Right hindlimb (tissue), 1 donor: ENCODE data around the gene TARBP1.

Experiments used
- DNase-seq: peaks from one replicate; pipeline ENCODE4 v3.0.0-alpha.2; 2018

Gene TARBP1

DNA sequence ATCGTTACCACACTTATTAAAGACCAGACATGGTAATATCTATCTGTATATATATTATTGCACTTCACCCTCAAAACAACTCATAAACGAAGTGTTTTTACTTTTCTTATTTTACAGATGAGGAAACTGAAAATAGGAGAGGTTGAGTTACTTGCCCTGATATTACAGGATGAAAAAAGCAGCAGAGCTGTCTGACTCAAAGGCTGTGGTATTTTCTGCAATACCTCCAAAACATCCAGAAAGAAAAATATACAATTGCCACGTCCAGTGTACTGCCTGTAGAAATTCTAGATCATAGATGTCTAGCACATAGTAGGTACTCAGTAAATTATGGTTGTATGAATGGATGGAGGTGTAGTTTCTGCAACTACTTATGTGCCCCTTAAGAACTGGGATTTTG lies 5.2 kb upstream of the TARBP1 start:
- DNase-seq, result no peak

DNA sequence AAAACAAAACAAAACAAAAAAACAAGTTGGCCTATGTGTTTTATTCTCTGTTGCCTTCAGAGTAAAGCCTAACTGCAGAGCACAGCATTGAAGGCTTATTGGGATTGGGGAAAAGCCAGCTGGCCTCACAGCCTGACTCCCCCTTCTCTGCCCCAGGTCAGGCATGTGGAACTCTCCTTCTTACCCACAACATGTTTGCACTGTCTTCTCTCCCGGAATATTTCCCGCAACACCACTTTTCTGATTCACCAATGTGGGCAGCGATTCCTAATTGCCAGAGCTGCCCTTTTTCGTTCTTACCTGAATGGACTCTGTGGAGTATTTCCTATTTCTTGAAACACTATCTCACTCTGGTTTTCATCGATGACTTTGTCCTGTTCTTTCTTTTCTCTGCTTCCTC lies 2.8 kb upstream of the TARBP1 start:
- DNase-seq, result no peak

DNA sequence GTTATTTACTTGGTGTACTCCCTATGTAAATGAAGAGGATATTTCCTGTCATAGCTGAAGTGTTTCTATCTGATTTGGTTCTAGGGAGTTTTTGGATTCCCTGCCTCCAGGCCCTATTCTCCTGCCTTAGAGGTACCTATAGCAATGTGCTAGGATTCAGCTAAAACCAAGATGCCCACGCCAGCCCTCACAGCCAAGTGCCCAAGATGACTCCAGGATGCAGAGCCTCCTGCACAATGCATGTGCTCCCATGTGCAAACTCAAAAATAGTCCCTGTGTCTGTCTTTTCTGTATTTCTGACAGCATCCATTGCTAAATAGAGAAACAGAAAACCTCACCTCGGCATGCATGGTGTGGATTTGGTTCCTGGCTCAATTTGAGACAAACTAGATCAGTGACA lies 887 bp upstream of the TARBP1 start:
- DNase-seq, result no peak

DNA sequence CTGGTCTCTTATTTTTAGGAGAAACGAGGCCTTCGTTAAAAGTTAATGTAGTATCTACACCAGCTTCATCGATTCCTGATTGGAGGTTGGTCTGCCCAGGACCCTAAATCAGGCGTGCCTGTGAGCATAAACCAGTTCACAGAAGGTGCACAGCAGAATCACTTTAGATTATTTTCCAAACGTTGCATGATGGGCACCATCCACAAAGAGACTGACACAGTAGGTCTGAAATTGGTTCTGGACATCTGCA lies 256 bp upstream of the TARBP1 start:
- DNase-seq, result no peak

DNA sequence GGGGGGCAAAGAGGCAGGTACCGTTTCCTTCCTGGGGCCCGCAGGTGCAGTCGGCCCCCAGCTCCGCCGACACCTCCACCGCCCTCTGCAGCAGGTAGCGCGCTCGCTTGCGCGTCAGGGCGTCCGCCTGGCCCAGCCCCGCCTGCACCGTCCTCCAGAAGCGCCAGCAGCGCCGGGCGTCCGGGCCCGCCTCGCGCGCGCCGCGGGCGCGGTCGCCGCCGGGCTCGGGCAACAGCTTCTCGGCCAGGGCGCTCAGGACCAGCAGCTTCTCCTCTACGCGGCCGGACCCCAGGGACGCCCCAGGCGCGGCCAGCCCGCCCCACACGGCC lies 863 bp downstream of the TARBP1 start:
- DNase-seq, result no peak

DNA sequence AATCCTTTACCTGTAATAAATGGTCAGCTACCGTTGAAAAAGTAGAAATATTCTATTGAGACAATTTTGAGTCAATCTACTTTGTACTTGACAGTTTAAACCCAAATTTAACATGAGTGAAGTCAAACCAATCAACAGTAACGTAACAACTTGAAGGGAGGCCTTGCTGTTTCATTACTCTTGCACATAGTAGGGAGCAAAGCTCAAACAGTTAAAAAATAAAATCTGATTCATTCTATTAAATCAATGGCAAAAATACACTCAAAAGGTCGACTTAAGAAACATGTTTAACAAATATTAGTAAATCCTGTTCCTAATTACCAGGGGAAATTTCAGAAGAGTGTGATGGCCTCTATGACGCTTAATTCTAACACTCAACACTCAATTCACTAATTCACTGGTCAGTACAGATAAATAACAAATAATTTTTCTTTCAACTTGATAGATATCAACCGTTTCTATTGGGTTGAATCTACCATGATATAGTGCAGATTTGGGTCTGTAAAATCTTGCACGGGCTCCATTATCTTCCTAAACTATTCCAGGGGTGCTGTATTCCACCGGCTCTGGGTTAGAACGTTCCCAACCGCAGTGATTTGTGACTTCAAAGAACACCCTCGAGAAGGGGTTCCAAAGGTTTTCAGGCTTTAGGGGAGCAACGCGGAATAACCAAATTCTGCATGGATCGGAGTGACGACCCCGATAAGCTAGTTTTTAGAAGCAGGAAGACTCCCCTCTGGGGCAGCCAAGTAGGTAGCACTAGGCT lies 1.4 kb downstream of the TARBP1 start:
- DNase-seq, result no peak

GRCh38 chr1:234476172-234476571 lies 2.8 kb downstream of the TARBP1 start:
- DNase-seq, result no peak

GRCh38 chr1:234475167-234475793 lies 3.7 kb downstream of the TARBP1 start:
- no peak for DNase-seq

DNA sequence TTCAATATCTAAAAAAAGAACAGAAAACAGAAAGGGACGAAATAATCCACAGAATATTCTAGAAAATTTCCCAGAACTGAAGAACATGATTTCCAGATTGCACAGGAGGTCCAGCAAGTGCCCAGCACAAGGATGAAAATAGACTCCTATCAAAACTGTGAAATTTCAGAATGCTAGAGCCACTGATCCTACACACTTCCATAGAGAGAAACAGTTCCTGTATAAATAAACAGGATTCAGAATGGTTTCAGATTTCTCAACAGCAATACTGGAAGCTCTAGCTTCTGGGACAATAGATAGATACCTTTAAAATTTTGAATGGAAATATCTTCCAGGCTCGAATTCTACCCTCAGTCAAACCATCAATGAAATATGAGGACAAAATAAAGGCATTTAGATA lies 4.6 kb downstream of the TARBP1 start:
- no peak for DNase-seq

DNA sequence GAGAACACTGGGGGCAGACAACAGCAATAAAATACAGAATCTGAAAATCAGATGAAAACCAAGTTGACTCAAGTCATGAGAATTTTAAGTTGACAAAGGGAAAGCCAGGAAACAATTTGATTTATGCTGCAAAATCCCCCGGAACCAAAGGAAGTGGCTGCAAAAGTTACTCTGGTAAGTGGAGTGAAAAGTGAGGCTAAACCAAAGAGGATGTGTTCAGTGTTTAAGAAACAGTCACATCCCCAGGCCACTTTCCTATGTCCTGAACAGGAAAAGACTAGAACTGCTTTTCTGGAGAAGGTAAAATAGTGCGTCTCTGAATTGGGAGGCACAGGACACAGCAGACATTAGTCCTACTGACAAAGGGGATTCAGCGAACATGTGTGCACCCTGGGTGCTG lies 5.9 kb downstream of the TARBP1 start:
- no peak for DNase-seq

DNA sequence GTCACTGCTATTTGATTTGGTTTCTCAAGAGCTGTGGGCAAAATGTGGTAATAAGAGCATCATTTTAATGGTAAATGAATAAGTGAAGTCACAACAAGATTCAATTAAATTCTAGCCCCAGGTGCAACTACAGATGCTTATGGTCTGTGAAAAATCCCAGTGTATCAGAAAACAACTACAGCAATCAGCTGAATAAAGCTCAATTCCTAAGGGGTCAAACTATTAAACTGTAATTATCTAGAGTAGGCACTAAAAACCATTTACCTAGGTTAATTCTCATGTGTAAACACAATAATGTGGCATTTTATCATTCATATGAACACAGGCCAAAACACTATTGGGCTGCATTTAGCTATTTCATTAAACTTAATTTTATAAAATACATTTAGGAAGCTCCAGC lies 9.6 kb downstream of the TARBP1 start:
- no peak for DNase-seq

DNA sequence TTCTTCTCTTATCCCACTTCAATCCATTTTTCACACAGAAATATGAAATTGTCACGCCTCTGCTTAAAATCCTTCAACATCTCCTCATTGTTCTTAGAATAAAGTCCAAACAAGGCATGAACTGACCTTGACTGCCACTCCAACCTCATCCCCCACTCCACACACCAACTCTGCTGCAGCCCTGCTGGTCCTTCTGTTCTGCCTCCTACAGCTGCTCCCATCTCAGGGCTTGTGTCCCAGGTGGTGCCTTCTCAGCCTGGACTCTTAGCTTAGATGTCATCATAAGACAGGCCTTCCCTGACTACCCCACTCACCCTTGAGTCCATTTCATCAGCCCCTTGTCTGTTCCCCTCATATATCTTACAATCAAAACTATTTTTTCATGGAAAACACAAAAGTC lies 10.4 kb downstream of the TARBP1 start:
- DNase-seq, result no peak

GRCh38 chr1:234467821-234468220 lies 11.2 kb downstream of the TARBP1 start:
- DNase-seq, result no peak

GRCh38 chr1:234466945-234467344 lies 12.0 kb downstream of the TARBP1 start:
- DNase-seq, result no peak

DNA sequence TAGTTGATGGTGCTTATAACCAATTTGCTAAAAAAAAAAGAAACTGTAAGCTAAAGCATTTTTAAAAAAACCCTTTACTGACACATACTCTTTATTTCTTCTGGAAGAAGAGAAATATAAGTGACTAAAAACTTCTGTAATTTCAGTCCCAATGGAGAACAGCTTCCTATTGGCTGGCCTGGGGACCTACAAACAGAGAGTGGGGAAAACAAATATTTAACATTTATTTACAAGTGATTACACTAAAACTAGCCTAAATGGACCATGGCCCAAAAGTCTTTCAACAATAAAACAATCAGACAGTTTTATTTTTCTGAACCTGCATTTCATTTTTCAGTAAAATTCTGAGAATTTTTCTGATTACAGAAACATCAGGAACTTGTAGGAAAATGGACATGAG lies 15.2 kb downstream of the TARBP1 start:
- no peak for DNase-seq

GRCh38 chr1:234460652-234461051 lies 18.3 kb downstream of the TARBP1 start:
- DNase-seq, result no peak

DNA sequence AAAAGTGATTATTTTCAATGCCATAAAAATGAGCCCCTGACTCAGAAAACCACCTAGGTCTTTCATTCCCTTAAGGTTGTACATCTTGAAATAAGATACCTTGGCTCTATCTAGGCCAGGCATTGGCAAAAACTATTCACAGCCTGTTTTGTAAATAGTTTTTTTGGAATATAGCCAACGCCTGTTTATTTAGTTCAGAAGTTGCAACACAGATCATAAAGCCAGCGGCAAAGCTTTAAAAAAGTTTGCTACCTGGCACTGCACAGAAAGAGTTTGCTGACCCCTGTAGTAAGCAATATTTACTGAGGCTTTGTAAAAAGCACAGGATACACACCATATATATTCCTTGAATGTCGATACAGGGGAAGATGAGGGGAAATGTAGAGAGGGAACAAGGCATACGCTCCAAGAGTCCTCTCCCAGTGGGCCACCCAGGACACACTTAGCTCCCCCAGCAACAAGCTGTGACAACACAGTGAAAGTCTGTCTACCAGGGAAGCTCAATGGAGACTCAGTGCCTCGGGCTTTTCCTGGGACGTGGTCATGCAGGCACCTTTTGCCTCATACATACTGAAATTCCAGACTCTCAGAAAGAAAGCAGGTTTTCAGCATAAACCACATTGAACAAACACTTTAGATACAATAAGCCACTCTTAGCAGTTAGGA lies 20.5 kb downstream of the TARBP1 start:
- no peak for DNase-seq

DNA sequence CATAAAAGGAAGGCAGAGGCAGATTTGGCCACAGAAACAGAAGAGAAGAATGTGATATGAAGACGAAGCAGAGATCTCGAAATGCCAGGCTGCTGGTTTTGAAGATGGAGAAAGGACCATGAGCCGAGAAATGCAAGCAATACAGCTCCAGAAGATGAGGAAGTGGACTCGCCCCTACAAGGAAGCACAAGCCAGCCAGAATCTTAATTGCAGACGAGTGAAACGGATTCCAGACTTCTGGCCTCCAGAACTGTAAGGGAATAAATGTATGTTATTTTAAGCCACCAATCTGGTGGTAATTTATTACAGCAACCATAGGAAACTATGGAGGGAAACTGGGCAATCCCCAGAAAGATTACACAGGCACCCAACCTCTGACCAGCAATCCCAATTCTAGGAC lies 24.1 kb downstream of the TARBP1 start:
- no peak for DNase-seq

DNA sequence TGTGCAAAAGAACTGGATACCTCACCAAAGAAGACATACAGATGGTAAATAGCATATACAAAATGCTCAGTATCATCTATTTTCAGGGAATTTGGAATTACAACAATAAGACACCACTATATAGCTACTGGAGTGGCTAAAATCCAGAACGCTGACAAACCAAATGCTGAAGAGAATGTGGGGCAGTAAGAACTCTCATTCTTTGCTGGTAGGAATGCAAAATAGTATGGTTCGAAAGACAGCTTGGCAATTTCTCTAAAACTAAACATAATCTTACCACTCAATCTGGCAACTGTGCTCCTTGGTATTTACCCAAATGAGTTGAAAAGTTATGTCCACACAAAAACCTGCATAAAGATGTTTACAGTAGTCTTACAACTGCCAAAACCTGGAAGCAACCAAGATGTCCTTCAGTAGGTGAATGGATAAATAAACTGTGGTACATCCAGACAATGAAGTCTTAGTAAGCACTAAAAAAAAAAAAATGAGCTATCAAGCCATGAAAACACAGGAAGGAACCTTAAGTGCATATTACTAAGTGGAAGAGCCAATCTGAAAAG lies 26.5 kb downstream of the TARBP1 start:
- DNase-seq, result no peak

DNA sequence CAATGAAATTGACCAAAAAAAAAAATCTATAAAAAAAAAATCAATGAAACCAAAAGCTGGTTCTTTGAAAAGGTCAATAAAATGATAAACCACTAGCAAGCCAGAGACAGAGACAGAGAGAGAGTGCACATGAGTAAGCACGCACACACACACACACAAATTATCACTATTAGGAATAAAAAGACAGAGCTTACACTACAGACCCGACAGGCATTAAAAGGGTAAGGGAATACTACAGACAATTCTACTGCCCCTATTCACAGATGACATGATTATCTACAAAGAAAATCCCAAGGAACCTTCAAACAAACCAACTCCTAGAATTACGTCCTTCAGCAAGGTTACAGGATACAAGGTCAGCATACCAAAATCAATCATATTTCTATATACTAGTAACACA lies 38.6 kb downstream of the TARBP1 start:
- DNase-seq, result no peak

GRCh38 chr1:234438579-234438978 lies 40.4 kb downstream of the TARBP1 start:
- DNase-seq, result no peak

DNA sequence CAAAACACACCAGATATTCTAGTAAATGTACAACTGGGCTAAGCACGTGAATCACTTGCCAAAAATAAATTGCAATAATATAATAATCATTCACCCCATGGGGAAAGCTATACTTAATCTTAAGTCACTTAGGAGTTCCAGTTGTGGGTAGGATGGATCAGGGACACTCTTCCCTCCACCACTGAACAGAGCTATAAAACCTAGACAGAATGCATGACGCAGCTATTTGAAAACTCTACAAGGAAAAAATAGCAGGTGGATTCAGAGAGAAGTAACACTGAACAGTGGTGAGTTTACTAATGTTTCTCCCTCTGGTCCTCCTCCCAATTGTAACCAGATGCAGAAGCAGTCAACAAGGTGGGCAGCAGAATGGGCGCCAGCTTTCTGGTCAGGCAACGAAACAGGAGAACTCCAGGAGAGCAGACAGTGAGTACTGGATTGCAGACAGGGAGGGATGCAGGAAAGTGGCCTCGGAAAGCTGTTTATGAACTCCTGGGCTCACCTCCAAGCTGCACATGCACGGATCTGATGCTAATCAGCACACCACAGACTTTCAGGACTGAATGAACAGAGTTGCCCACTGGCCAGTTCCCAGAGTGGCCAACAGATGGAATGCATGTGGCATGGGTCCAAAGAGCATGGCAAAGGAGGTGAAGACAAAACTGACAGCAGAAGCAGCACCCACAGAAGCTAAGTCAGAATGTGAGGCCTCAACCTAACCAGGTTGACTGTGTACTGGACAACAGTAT lies 41.4 kb downstream of the TARBP1 start:
- no peak for DNase-seq

- no peak for DNase-seq
Observed at GRCh38 chr1:234435620-234436019, 43.4 kb downstream of the TARBP1 start.

GRCh38 chr1:234434706-234435105 lies 44.3 kb downstream of the TARBP1 start:
- DNase-seq, result no peak
